Hippocampal formation (tissue), 2 donors: ENCODE measurements around the gene TMUB1.
A peak's percentile ranks its signal among the peaks of the same experiment; 100 is the strongest.

ENCODE experiments used
- DNase-seq, 2 donors: peaks; one replicate each; lab custom pipeline; 2025; lab: John Stamatoyannopoulos, UW

The TMUB1 gene

GRCh38 chr7:151121380-151122170 is 38.3 kb upstream of the TMUB1 start:
- DNase-seq: no peak

- no peak for DNase-seq
These were observed 37.6 kb upstream of the TMUB1 start for GRCh38 chr7:151120896-151121295.

- no peak for DNase-seq
These were observed 36.6 kb upstream of the TMUB1 start for GRCh38 chr7:151119902-151120301.

- DNase-seq: no peak
These were observed 35.7 kb upstream of the TMUB1 start for GRCh38 chr7:151119055-151119415.

- no peak for DNase-seq
These were observed 35.1 kb upstream of the TMUB1 start for GRCh38 chr7:151118108-151119054.

- DNase-seq: no peak
These were observed 34.3 kb upstream of the TMUB1 start for GRCh38 chr7:151117565-151117964.

- no peak for DNase-seq
These were observed 33.5 kb upstream of the TMUB1 start for GRCh38 chr7:151116603-151117440.

- DNase-seq: no peak
These were observed 32.6 kb upstream of the TMUB1 start for GRCh38 chr7:151115836-151116418.

- DNase-seq: no peak
These were observed 32.0 kb upstream of the TMUB1 start for GRCh38 chr7:151115121-151115835.

- DNase-seq: no peak
These were observed 31.1 kb upstream of the TMUB1 start for GRCh38 chr7:151114151-151115090.

- no peak for DNase-seq
These were observed 30.3 kb upstream of the TMUB1 start for GRCh38 chr7:151113344-151114150.

GRCh38 chr7:151110941-151111645 is 27.8 kb upstream of the TMUB1 start:
- peak; percentile 57 to 63 for DNase-seq

GRCh38 chr7:151110236-151110940 is 27.1 kb upstream of the TMUB1 start:
- DNase-seq: no peak

- DNase-seq: no peak
These were observed 26.1 kb upstream of the TMUB1 start for GRCh38 chr7:151109094-151110048.

GRCh38 chr7:151107882-151108281 is 24.6 kb upstream of the TMUB1 start:
- no peak for DNase-seq

- DNase-seq: no peak
These were observed 21.3 kb upstream of the TMUB1 start for GRCh38 chr7:151104411-151105235.
